ENCODE measurements around the gene LRRC8C.

LRRC8C gene

DNA sequence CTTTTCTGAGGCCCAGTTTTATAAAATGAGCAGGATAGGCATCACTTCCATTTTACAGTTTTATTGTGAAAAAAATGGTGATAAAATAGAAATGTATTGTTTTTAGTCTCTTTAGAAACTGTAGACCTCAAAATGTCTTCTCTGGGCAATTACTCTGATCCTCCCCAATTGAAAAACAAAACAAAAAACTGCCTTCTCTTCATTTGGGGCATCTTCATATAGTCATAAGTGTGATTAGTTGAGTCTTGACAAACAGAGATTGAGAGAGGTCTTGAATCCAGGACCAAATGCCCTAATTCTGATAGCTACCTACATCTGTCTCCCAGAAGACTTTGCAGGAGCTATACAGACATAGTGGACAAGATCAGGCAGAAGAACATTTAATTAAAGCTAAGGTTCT lies 62.9 kb downstream of the LRRC8C start:
- POLR2A ChIA-PET, result no interaction called here
- TF ChIP-seq, protein P1, sequence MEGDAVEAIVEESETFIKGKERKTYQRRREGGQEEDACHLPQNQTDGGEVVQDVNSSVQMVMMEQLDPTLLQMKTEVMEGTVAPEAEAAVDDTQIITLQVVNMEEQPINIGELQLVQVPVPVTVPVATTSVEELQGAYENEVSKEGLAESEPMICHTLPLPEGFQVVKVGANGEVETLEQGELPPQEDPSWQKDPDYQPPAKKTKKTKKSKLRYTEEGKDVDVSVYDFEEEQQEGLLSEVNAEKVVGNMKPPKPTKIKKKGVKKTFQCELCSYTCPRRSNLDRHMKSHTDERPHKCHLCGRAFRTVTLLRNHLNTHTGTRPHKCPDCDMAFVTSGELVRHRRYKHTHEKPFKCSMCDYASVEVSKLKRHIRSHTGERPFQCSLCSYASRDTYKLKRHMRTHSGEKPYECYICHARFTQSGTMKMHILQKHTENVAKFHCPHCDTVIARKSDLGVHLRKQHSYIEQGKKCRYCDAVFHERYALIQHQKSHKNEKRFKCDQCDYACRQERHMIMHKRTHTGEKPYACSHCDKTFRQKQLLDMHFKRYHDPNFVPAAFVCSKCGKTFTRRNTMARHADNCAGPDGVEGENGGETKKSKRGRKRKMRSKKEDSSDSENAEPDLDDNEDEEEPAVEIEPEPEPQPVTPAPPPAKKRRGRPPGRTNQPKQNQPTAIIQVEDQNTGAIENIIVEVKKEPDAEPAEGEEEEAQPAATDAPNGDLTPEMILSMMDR (IDR thresholded peaks at IDR 0.05; ENCODE audit: control extremely low read depth, extremely low read depth, low read depth, missing control alignments), result no peak
- CTCF ChIA-PET, result interaction anchor here (0.7 to 3.3 kb wide), 10 partner anchors 11 to 68 kb away, joined by 3 to 9 read pairs (median 4); no protein-coding TSS in a partner anchor

DNA sequence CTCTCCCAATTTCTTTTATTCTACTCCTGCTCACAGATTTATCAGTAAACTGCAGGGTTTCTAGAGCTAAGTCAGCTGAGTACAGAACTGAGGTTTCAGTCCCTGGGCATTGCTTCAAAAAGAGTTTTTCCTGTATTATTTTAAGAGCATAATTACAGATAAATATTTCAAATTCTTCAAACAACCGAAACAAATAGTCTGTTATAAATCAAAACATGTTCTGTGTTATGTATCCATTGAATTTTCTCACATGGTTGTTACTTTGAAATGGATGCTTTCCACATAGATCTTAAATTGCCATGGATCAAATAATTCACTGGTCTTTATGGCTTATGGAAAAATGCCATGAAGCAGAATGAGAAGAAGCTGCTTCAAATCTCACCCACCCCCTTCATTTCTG lies 64.5 kb downstream of the LRRC8C start:
- CTCF ChIA-PET, result interaction anchor here (0.9 to 1.4 kb wide), 3 partner anchors 22 to 65 kb away, joined by 3 to 4 read pairs (median 3); no protein-coding TSS in a partner anchor
- TF ChIP-seq, protein P1 (IDR thresholded peaks at IDR 0.05; ENCODE audit: control extremely low read depth, extremely low read depth, low read depth, missing control alignments), result no peak
- no peak for DNase-seq (ENCODE audit: extremely low spot score)
- POLR2A ChIA-PET, result no interaction called here

More for the DNA sequence above, 62.9 kb downstream of the LRRC8C start:
- DNase-seq (ENCODE audit: extremely low spot score), result no peak

DNA sequence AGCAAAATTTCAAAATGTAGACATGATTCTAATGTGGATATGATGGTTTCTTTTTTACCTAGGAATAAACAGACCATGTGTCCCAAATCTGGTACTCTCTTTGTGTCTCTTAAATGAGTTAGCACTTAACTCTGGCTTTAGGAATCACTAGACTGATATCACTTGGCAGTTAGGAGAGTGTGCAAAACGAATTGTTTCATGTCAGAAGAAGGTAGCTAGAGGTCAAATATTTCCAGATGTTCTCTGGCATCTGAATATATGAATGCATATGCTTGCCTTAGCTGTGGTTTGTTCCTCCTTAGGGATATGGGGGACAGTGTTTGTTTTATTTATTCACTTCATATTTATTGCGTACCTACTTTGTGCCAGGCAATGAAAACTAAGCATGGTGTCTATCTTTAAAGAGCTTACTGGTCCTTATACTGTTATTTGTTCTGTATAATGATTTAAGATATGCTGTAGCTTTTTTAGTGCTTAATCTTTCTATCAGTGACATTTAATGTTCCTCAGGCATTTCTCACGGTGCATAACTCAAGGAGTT lies 65.2 kb downstream of the LRRC8C start:
- TF ChIP-seq, protein P1 (IDR thresholded peaks at IDR 0.05; ENCODE audit: control extremely low read depth, extremely low read depth, low read depth, missing control alignments), result no peak
- DNase-seq (ENCODE audit: extremely low spot score), result no peak
- ChIA-PET CTCF (interaction anchor here (0.9 to 1.6 kb wide), 5 partner anchors 21 to 65 kb away, joined by 3 to 4 read pairs (median 3); no protein-coding TSS in a partner anchor), POLR2A (no interaction called here)

DNA sequence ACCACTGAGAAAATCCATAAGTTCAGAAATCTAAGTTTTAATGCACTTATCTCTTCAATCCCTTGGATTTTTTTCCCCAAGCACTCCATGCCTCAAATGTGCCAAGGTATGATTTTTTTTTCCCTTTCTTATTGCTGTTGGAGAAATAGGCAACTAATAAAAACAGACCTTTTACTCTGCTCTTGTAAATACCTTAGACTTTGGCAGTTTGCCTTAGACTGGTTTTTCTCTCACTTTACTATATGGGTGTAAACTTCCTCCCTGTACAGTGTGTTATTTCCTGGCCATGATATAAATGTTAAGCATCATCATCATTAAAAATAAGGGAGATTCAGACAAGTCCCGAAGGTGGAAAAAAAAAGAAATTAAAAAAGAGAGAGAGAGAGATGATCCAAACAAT lies 65.7 kb downstream of the LRRC8C start:
- no peak for DNase-seq (ENCODE audit: extremely low spot score)
- TF ChIP-seq, protein P1 (IDR thresholded peaks at IDR 0.05; ENCODE audit: control extremely low read depth, extremely low read depth, low read depth, missing control alignments), result no peak
- POLR2A ChIA-PET, result no interaction called here
- CTCF ChIA-PET, result interaction anchor here (0.9 to 1.6 kb wide), 7 partner anchors 21 to 70 kb away, joined by 3 to 4 read pairs (median 3); no protein-coding TSS in a partner anchor

DNA sequence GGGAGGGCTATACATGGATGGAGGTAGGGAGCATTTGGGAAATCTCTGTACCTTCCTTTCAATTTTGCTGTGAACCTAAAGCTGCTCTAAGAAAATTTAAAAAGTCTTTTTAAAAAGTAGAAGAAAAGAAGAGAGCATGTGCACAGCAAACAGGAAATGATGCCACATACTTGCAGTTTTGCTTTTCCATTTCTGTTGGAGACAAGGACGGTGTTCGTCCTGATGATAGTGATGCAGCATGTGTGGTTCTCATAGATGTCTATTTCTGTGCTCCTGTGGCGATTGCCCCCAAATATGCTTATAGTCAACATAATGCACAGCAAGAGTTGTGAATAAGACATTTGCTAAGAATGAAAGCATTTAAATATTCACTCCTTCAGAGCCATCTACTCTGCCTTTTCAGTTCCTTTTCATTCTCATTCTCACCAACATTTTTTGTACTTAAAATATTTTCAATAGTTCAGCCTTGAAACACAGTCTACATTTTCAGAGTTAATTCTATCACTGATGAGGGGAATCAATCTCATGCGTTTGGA lies 66.6 kb downstream of the LRRC8C start:
- POLR2A ChIA-PET, result interaction anchor here (0.6 kb wide), 1 partner anchor 24 kb away, joined by 3 read pairs; no protein-coding TSS in a partner anchor
- DNase-seq (ENCODE audit: extremely low spot score), result no peak
- TF ChIP-seq, protein P1 (IDR thresholded peaks at IDR 0.05; ENCODE audit: control extremely low read depth, extremely low read depth, low read depth, missing control alignments), result no peak
- CTCF ChIA-PET, result interaction anchor here (0.9 to 1.6 kb wide), 5 partner anchors 20 to 71 kb away, joined by 3 to 4 read pairs (median 3); no protein-coding TSS in a partner anchor

DNA sequence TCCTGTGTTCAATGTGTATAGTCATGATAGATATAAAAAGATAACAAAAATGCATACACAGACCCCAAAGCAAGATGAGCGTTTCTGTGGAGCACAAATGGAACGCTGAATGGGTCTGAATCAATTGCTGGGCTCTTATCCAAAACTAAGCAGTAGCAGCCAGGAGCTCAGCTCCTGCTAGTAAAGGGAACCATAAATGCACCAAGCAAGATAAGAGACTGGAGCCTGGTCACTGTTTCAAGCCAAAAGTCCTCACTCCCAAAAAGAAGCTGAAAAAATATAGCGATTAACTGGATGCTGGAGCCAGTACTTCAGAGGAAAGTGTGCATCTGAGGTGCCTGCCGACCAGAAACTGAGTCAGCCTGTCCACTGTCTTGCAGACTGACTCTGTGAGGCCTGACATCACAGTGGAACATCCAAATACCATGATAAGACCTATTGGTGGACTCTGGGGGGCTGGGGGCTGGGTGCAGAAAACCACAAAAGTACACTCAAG lies 68.9 kb downstream of the LRRC8C start:
- ChIA-PET CTCF (interaction anchor here (1.4 kb wide), 1 partner anchor 27 kb away, joined by 6 read pairs; no protein-coding TSS in a partner anchor), POLR2A (no interaction called here)
- TF ChIP-seq, protein P1 (IDR thresholded peaks at IDR 0.05; ENCODE audit: control extremely low read depth, extremely low read depth, low read depth, missing control alignments), result no peak
- DNase-seq (ENCODE audit: extremely low spot score), result no peak

Measured in GM10248 (cell line).